ENCODE results near the gene RYR1.

GRCh38 chr19:38394488-38394887 is 39.0 kb upstream of the RYR1 start:
- TF ChIP-seq CTCF (IDR thresholded peaks at IDR 0.05; ENCODE audit: low read length): no peak
- no peak for TF ChIP-seq EZH2phosphoT487 (IDR thresholded peaks at IDR 0.05; ENCODE audit: low read length)
- TF ChIP-seq EZH2 (optimal IDR thresholded peaks at IDR 0.05; ENCODE audit: low read depth, low read length): no peak

Measured in MM.1S (cell line).